Raji (cell line): ENCODE results near the gene GABPB2.

Source experiments
- POLR2A ChIP-seq: IDR thresholded peaks from 2 replicates; pipeline ENCODE4 v1.6.1; 2011; ENCODE audit warnings: low read depth, low read length, control low read depth; ENCODE audit not compliant: insufficient read depth

Gene GABPB2

DNA sequence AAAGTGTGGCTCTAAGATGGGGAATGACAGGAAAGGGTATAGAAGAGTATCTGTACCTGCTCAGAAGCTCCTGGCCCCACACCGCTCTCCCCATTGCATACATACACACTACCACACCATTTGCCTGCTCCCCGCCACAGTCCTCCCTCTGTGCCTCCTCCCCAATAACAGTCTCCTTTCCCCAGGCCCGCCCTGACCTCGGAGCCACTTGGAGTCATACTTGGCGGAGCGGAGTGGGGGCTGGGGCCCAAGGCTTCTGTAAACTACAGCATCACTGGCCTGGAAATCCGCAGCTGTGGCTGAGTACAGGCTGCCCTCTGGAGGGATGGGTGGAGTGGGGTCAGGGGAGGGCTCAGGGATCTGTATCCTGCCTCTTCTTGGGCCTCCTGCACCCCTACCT, 67.2 kb downstream of the GABPB2 start:
- no peak for TF ChIP-seq POLR2A

DNA sequence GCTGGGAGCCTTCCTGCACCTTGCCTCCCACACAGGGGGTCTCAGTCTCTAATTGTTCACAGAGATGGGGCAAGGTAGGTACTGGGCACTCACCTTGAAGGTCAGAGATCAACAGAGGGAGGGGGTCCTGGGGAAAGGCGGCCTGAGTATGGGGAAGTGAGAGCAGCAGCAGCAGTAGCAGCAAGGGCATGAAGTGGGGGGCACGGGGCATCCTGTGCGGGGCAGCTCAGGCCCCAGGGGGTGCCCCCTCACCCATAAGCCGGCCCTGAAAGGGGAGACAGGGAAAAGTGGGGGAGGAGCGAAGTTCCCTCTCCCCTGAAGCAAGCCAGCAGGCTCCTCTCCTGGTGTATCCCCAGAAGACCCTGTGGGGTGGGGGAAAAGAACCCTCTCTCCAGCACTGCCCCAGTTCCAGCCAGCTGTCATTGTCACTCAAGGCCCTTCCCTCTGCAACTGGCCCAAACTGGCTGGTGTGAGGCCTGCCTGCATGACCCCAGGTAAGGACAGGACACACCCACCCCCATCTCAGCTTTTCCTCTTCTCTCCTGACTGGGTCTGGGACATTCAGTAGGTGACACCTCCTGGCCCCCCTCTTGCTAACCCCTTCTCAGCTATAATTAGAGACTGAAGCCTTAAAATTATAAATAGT, 72.0 kb downstream of the GABPB2 start:
- no peak for TF ChIP-seq POLR2A

DNA sequence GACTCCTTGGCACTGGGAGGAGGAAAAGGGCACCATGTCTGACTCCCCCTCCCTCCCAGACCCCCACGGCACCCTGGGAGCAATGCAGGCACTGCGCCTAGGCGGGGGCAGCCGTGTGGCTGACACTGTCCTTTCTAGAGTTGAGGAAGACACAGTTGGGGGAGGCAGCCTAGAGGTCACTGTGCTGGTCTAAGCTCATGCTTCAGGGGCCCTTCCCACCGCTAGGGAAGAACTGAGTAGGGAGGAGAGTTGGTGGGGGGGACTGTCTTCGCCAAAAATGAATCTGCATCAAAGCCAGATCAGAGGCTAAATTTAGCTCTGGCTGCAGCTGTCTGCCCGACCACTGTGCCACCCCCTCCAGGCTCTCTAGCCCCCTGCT, 72.5 kb downstream of the GABPB2 start:
- no peak for TF ChIP-seq POLR2A

DNA sequence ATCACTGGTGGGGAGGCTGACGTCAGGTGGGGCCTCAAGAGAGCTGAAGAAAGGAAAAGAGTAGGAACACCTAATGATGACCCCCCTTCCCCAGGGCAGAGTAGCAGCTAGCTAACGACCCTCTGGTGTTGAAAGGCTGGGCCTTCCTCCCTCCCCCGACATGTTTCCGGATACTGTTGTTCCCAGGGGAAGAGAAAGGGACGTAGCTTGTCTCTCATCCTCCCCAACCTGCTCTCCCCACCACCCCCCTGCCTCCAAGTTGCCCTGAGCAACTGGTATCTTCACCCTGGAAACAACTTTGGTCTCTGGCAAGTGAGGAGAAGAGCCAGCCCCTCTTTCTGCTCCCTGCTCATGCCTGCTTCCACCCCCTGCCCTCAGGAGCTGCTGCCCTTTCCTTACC, 73.4 kb downstream of the GABPB2 start:
- TF ChIP-seq POLR2A: no peak

DNA sequence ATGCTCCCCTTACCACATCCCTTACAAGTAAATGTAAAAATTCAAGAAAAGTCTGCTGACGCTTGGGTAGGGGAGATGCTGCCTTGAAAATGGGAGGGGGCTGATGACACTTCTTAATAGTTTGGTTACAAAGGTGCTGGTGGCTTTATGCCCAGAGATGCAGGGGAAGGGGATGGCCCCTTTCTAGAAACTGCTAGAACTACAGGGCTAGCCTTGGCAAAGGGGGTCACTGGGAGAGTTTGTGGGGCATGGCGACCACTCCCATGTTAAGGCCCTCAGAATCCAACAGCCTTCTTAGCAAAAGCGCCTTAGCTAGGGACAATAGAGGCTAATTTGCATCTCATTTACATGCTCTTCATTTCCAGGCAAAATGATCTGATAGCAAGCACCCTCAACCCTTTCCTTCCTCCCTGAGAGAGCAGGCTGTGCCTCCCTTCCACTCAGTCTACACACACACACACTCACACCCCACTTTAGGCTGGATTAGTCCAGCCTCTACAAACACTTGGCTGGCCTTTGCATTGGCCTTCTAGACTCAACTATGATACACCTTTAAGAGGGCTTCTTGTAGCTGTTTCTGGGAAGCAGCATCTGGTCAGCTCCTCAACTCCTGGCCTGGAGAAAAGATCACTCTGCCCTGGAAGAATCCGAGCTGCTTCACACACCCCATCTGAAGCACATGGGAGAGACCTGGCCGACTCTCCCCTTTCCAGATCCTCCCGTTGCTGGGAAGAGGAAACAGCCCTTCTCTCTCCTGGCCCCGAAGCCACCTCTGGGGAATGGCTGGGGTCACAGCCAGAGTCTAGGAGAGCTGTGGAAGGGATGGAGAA, 74.1 kb downstream of the GABPB2 start:
- no peak for TF ChIP-seq POLR2A

DNA sequence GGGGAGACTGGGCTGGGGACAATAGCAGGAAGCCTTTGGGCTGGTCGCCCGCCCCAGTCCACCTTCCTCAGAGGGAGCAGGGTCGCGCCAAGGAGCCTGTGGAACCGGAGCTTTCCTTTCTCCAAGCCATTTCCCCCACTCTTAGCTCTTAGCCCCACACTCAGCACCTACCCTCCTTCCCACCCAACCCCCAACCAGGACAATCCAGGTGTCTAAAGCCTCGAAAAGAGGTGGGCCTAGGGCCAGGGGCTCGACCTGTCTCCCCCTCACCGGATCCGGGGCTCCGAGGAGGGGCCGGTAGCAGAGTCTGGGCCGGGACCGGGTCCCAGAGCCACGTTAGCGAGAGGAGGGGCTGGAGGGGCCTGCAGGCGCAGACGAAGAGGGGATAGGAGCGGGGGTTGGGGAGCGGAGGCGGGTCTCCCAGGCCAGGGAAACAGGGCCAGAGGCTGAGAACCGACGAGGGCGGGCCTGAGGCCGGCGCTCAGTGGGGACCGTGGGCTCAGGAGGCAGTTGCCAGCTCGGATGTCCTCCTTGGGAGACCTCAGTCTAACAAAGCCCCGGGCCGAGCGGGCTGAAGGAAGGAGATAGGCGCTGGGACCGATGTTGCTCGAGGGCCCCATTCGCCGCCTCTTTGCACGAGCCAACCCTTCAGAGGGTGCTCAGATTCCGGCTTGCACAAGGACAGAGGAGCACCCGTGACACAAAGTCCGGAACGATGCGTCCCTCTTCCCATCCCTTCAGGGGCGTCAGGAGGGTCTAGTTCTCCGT, 74.9 kb downstream of the GABPB2 start:
- TF ChIP-seq POLR2A: no peak

DNA sequence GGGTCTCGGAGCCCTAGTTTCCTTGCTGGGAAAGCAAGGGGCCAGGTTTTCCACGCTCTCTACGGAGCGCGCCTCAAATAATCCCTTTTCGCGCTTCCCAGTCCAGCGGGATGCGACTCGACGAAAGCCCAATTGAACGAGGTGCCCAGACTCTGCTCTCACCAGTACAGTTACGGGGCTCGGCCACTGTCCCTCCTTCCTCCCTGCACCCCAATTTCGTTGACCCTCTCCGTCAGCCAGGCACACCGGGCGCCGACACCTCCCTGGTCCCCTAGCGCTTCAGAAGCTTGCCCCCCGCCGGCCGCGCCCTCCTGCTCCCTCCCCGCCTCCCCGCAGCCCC, 75.5 kb downstream of the GABPB2 start:
- TF ChIP-seq POLR2A: no peak

DNA sequence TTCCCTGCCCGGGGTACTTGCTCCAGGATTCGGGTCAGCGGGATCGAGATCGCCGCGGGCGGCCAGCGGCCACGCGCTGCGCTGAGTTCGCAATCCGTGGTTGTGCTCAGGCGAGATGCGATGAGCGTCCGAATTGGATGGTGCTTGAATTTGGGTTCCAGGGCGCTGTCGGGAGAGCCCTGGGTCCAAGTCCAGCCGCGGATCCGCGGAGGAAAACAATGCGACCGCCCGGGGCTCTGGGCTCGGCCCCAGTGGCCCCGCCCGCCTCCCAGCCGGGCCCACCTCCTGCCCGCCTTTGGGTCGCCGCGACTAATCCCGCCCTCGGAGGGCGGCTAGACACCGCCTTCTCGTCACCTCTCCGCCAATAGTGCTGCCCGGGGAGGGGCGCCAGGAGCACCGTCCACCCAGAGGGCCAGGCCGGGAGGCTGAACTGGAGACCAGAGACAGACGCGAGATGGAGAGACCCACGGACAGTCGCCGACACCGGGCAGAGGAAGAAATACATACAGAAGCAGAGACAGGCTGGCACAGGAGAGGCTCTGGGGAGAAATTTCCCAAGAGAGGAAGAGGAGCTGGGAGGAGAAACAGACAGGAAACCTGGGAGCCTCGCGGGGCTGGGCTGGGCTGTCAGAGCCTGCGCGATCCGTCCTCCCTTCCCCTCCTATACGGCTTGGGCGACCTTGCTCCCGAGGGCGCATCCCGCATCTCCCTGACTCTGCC, 76.0 kb downstream of the GABPB2 start, which contains the start of gene SEMA6C:
SEMA6C (minus strand) TSS at position 220 of the 720 bp plus-strand sequence. CDS start 4,010 bp downstream, outside the sequence.
- TF ChIP-seq POLR2A: no peak

DNA sequence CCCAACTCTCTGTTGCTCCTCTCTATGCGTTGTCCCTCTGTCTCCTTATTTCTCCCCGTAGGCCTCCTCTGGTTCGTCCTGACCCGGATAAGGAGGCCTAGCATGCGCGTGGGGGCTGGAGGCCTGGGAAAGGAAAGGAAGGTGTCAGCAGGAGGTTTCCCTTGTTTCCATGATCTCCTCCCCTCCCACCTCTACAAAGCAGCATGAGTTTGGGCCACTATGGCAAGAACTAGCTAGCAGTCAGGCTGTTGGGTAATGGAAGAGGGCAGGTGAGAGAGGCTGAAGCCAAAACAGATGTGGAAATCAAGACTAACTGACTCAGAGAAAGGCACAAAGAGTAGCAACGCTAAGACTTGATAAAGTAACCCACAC, 76.6 kb downstream of the GABPB2 start:
- TF ChIP-seq POLR2A: no peak

DNA sequence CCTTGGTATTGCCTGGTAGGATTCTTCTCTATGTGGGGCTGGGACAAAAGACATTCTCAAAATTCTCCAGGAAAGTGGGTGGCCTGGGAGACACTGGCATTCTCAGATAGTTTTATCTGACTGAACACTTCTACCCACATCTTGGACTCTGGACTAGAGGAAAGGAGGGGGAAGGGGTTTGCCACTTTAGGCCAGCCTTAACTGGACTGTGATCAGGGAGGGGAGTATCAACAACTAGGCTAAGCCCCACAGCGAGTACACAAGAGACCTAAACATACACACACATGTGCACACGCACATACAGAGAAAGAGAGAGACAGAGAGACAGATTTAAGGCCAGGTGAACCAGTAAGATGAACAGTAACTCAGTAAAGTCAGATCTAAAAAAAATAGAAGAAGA, 77.1 kb downstream of the GABPB2 start:
- no peak for TF ChIP-seq POLR2A

DNA sequence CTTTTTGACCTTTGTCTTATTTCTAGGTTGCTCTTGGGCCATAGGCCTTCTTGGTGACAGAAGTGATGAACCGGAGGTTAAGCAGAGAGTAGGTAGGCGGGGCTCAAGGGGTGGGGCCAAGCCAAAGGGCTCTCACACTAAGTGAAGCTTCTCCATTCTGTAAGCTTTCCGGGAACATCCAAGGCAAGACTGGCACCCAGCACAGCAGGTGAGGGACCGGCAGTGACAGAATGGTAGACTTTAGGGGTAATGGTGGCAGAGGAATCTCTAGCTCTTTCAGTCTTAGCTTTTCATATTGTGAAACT, 85.9 kb downstream of the GABPB2 start, which contains the start of gene TNFAIP8L2:
TNFAIP8L2 (plus strand) TSS at position 135 of the 305 bp plus-strand sequence. CDS start 2,049 bp downstream, outside the sequence.
- peak; percentile 44; the same call in 1 of the 2 replicates for TF ChIP-seq POLR2A

DNA sequence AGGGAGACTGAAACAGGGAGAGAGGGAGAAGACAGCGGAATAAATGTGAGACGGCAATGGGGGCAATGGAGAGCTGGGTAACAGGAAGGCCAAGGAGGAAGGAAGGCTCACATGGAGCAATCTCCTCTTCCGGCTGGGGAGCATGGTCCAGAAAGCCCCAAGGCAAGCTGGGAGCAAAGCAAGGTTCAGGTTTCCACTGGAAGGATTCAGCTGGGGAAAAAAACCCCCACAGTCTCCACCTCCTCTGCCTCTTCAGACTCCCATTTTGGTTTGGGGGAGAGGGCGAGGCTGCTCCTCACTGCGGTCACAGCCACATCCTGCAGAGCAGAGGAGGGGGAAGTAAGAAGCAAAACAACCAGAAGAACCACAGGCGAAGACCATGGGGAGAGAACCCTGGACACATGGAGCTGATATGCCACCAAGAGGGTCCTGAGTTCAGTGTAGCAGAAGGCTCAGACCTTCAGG, 86.5 kb downstream of the GABPB2 start:
- no peak for TF ChIP-seq POLR2A

DNA sequence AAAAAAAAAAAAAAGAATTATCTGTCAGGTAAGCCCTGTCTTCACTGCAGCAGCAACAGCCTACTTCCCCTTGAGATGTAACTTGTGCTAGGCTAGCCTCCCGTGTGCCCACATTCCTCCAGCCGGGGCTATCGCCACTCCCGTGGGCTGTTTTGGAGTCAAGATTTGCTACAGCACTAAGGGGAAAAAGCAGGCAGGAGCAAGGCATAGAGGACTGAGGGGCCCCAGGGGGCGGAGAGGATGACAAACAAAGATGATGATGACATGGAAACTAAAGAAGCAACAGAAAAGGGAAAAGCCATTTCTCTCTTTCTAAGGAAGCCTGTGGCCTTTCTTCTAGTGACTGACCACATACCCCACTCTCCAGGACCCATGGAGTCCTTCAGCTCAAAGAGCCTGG, 87.8 kb downstream of the GABPB2 start:
- no peak for TF ChIP-seq POLR2A

DNA sequence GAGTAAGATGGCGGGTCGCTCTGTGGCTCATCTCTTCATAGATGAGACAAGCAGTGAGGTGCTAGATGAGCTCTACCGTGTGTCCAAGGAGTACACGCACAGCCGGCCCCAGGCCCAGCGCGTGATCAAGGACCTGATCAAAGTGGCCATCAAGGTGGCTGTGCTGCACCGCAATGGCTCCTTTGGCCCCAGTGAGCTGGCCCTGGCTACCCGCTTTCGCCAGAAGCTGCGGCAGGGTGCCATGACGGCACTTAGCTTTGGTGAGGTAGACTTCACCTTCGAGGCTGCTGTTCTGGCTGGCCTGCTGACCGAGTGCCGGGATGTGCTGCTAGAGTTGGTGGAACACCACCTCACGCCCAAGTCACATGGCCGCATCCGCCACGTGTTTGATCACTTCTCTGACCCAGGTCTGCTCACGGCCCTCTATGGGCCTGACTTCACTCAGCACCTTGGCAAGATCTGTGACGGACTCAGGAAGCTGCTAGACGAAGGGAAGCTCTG, 88.2 kb downstream of the GABPB2 start:
- TF ChIP-seq POLR2A: no peak

DNA sequence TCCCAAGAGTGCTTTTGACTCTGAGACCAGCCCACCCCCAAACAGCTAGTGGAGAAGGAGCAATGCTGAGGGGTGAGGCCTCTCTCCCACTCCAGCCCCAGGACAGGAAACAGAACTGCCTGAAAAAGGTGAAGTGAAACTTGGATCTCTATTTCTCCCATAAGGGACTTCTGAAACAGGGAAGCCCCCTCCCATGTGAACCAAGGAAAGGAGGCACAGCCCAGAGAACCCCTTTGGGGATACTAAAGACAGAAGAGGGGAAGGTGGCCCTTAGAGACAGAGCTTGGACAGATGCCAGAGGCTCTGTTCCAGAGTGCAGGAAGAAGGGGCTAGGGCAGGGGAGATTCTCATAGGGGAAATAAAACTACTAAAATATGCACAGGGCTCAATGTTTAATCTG, 88.8 kb downstream of the GABPB2 start:
- no peak for TF ChIP-seq POLR2A
